IgD-negative memory B cell (primary cell): ENCODE results near the gene PIK3CA. TPM values are rescaled to one million over a fixed set of nuclear protein-coding genes. Genes with fewer than 3 reads are reported as not detected.

Experiments
- H3K27ac Mint-ChIP-seq, 3 donors: one replicate each; pipeline ENCODE4 v1.8.0; 2020 to 2022; ENCODE audit warnings: mild to moderate bottlenecking in 3 of 3, mixed read lengths in 3 of 3, moderate library complexity in 1 of 3
- H3K27me3 Mint-ChIP-seq: one replicate; pipeline ENCODE4 v1.8.0; 2021; ENCODE audit warnings: mixed read lengths
- H3K36me3 Mint-ChIP-seq: one replicate; pipeline ENCODE4 v1.8.0; 2020; ENCODE audit warnings: mild to moderate bottlenecking, mixed read lengths
- H3K4me1 Mint-ChIP-seq, 3 donors: one replicate each; pipeline ENCODE4 v1.8.0; 2020 to 2022; ENCODE audit warnings: mixed read lengths in 3 of 3, mild to moderate bottlenecking in 1 of 3
- H3K4me3 Mint-ChIP-seq, 4 donors: one replicate each; pipeline ENCODE4 v1.8.0; 2020 to 2022; ENCODE audit warnings: mild to moderate bottlenecking in 4 of 4, mixed read lengths in 4 of 4, moderate library complexity in 3 of 4
- H3K9me3 Mint-ChIP-seq, 3 donors: one replicate each; pipeline ENCODE4 v1.8.0; 2020 to 2021; ENCODE audit warnings: mixed read lengths in 3 of 3, mild to moderate bottlenecking in 1 of 3
- polyA plus RNA-seq: library from polyadenylated mRNA; unstranded; fragments of 300-500 nt; fragmentation: Illumina TruSeq; gene quantifications from one replicate; pipeline ENCODE4 v1.2.3, GENCODE V29; 2021

PIK3CA gene
- polyA plus RNA-seq, 1 donor from 2014 or later, result 11.7 TPM

GRCh38 chr3:179148616-179149405 lies 654 bp downstream of the PIK3CA start:
- H3K27me3 Mint-ChIP-seq, result peaks cover under 1% of the 10 kb centered on the region
- no peaks in the 10 kb centered on the region for H3K36me3 Mint-ChIP-seq
- H3K9me3 Mint-ChIP-seq, result no peaks in the 10 kb centered on the region
- H3K4me3 Mint-ChIP-seq, result peak overlapping the region; percentile 94 to 96 (median 96)
- H3K27ac Mint-ChIP-seq, result peak overlapping the region; percentile 97 to 98 (median 97)
- peaks cover 16 to 34% (median 25%) of the 10 kb centered on the region in 3 donors for H3K4me1 Mint-ChIP-seq

DNA sequence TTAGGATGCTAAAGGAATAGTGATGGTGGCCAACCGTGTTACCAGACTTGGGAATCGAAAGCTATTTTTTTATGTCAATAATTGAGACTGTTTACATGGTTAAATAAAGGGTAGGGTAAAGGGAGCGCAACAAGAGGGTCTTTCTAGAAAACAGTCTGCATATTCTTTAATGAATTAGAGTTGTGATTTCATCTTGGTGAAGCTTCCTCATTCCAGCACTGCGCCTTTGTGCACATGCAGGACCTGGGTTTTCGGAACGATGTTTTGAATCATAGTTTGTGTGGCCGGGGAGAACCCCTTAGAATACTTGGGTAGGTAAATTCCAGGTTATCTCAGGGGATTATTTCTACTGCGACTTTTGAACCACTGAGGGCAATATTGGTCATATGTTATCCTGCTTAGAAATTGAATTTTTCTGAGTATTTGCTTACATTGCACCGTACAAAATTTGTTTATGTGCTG lies 1.3 kb downstream of the PIK3CA start:
- H3K36me3 Mint-ChIP-seq, result no peaks in the 10 kb centered on the region
- H3K27me3 Mint-ChIP-seq, result no peaks in the 10 kb centered on the region
- H3K27ac Mint-ChIP-seq, result peak overlapping the region; percentile 97 to 98 (median 97)
- peak overlapping the region; percentile 94 to 96 (median 96) for H3K4me3 Mint-ChIP-seq
- H3K9me3 Mint-ChIP-seq, result no peaks in the 10 kb centered on the region
- H3K4me1 Mint-ChIP-seq, result peaks cover 16 to 34% (median 25%) of the 10 kb centered on the region in 3 donors

DNA sequence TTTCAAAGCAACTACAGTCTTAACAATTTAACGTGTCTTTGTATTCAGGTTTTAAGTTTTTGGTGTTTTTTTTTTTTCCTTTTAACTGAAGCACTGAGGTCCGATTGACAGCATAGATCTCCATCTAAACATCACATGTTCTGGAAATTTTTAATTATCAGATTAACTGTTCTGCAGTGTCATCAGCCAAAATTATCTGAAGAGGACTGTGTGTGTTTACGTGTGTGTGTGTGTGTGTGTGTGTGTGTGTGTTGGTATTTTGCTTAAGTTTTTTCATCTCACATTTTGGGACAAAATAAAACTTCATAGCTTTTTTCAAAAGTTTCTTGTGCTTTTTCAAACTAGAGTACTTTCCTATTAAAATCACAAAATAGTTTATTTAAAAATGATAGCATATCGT lies 1.8 kb downstream of the PIK3CA start:
- no peaks in the 10 kb centered on the region for H3K36me3 Mint-ChIP-seq
- H3K9me3 Mint-ChIP-seq, result no peaks in the 10 kb centered on the region
- H3K27ac Mint-ChIP-seq, result peak overlapping the region; percentile 97 to 98 (median 97)
- peaks cover 16 to 35% (median 25%) of the 10 kb centered on the region in 3 donors for H3K4me1 Mint-ChIP-seq
- H3K27me3 Mint-ChIP-seq, result no peaks in the 10 kb centered on the region
- H3K4me3 Mint-ChIP-seq, result peak overlapping the region; percentile 94 to 96 (median 96)

GRCh38 chr3:179150610-179151009 lies 2.5 kb downstream of the PIK3CA start:
- no peaks in the 10 kb centered on the region for H3K36me3 Mint-ChIP-seq
- no peaks in the 10 kb centered on the region for H3K9me3 Mint-ChIP-seq
- peak overlapping the region in 1 of 3 donors; percentile 12 for H3K27ac Mint-ChIP-seq
- peaks cover 17 to 35% (median 25%) of the 10 kb centered on the region in 3 donors for H3K4me1 Mint-ChIP-seq
- peak overlapping the region in 2 of 4 donors; percentile 51 to 59 for H3K4me3 Mint-ChIP-seq
- no peaks in the 10 kb centered on the region for H3K27me3 Mint-ChIP-seq

GRCh38 chr3:179151474-179151873 lies 3.3 kb downstream of the PIK3CA start:
- H3K36me3 Mint-ChIP-seq, result no peaks in the 10 kb centered on the region
- peak overlapping the region in 2 of 3 donors; percentile 12 to 81 for H3K27ac Mint-ChIP-seq
- no peaks in the 10 kb centered on the region for H3K27me3 Mint-ChIP-seq
- H3K9me3 Mint-ChIP-seq, result no peaks in the 10 kb centered on the region
- peak overlapping the region in 2 of 4 donors; percentile 14 to 64 for H3K4me3 Mint-ChIP-seq
- H3K4me1 Mint-ChIP-seq, result peaks cover 23 to 42% (median 33%) of the 10 kb centered on the region in 3 donors

GRCh38 chr3:179156170-179156569 lies 8.0 kb downstream of the PIK3CA start:
- peaks cover 30 to 56% (median 53%) of the 10 kb centered on the region in 3 donors for H3K4me1 Mint-ChIP-seq

GRCh38 chr3:179156775-179157174 lies 8.6 kb downstream of the PIK3CA start:
- H3K4me3 Mint-ChIP-seq, result no peak overlapping the region
- peaks cover 29 to 52% (median 51%) of the 10 kb centered on the region in 3 donors for H3K4me1 Mint-ChIP-seq
- no peaks in the 10 kb centered on the region for H3K36me3 Mint-ChIP-seq
- H3K27ac Mint-ChIP-seq, result no peak overlapping the region
- no peaks in the 10 kb centered on the region for H3K9me3 Mint-ChIP-seq
- no peaks in the 10 kb centered on the region for H3K27me3 Mint-ChIP-seq

More at GRCh38 chr3:179156170-179156569, 8.0 kb downstream of the PIK3CA start:
- Mint-ChIP-seq H3K36me3 (no peaks in the 10 kb centered on the region), H3K4me3 (no peak overlapping the region), H3K27ac (no peak overlapping the region), H3K9me3 (no peaks in the 10 kb centered on the region), H3K27me3 (no peaks in the 10 kb centered on the region)

GRCh38 chr3:179158336-179159039 lies 10.3 kb downstream of the PIK3CA start:
- Mint-ChIP-seq H3K27ac (no peak overlapping the region), H3K4me3 (no peak overlapping the region), H3K36me3 (no peaks in the 10 kb centered on the region), H3K4me1 (peaks cover 33 to 53% (median 51%) of the 10 kb centered on the region in 3 donors), H3K9me3 (no peaks in the 10 kb centered on the region), H3K27me3 (no peaks in the 10 kb centered on the region)

- Mint-ChIP-seq H3K27me3 (no peaks in the 10 kb centered on the region), H3K27ac (peak overlapping the region in 2 of 3 donors; percentile 35 to 87), H3K9me3 (no peaks in the 10 kb centered on the region), H3K4me1 (peaks cover 43 to 68% (median 64%) of the 10 kb centered on the region in 3 donors), H3K4me3 (peak overlapping the region in 2 of 4 donors; percentile 43 to 71), H3K36me3 (no peaks in the 10 kb centered on the region)
These were observed 15.3 kb downstream of the PIK3CA start for GRCh38 chr3:179163503-179163902.

DNA sequence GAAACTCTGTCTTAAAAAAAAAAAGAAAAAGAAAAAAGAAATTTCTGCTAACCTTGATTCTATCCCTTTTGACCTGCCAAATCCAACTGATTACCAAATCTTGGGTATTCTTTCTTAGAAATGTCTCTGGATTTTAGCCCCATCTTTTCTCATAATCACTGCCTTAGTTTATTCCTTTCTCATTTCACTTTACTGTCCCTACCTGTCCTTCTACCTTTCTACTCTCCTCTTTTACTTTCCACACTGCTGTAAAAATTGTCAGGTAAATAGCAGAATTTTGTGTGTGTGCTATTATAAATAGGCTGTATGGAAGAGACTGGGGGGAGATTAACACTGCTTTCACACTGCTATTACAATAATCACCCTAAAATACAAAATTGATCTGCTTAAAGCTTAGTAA lies 16.7 kb downstream of the PIK3CA start:
- H3K9me3 Mint-ChIP-seq, result no peaks in the 10 kb centered on the region
- H3K4me1 Mint-ChIP-seq, result peaks cover 46 to 62% (median 60%) of the 10 kb centered on the region in 3 donors
- H3K27me3 Mint-ChIP-seq, result no peaks in the 10 kb centered on the region
- peak overlapping the region in 1 of 4 donors; percentile 32 for H3K4me3 Mint-ChIP-seq
- no peak overlapping the region for H3K27ac Mint-ChIP-seq
- no peaks in the 10 kb centered on the region for H3K36me3 Mint-ChIP-seq

DNA sequence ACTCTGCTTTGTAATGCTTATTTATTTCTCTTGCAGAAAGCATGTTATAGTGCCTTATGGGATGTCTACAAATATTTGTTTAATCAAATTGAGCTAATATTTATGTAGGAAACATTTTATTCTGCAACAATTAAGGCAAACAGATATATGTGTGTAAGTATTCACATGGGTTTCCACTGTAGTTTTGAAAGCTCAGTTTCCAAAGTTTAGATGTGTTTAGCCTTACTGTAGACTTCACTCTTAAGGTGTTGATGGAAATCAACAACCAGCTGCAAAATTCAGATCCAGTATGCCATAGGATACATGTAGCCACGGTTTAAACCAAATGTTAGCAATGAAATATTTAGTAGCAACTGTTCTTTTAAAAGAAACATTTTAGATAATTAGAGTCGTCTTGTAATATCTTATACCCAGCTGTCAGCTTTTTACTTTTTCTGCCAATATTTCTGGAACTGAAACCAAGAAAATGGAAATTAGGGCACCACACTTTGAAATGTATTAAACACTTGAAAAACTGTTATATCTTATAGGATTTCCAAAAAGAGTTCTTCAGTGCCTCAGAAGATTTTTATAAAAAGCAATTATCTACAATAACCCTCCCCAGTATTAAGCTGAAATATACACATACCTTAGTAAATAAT lies 18.5 kb downstream of the PIK3CA start:
- H3K36me3 Mint-ChIP-seq, result no peaks in the 10 kb centered on the region
- peak overlapping the region in 2 of 4 donors; percentile 63 to 67 for H3K4me3 Mint-ChIP-seq
- H3K27me3 Mint-ChIP-seq, result no peaks in the 10 kb centered on the region
- peak overlapping the region in 1 of 3 donors; percentile 37 for H3K27ac Mint-ChIP-seq
- peaks cover 40 to 63% (median 58%) of the 10 kb centered on the region in 3 donors for H3K4me1 Mint-ChIP-seq
- H3K9me3 Mint-ChIP-seq, result peaks cover 0 to 1% (median 0%) of the 10 kb centered on the region in 3 donors

- H3K4me1 Mint-ChIP-seq, result peaks cover 29 to 58% (median 44%) of the 10 kb centered on the region in 3 donors
These were observed 20.8 kb downstream of the PIK3CA start for GRCh38 chr3:179168918-179169317.

DNA sequence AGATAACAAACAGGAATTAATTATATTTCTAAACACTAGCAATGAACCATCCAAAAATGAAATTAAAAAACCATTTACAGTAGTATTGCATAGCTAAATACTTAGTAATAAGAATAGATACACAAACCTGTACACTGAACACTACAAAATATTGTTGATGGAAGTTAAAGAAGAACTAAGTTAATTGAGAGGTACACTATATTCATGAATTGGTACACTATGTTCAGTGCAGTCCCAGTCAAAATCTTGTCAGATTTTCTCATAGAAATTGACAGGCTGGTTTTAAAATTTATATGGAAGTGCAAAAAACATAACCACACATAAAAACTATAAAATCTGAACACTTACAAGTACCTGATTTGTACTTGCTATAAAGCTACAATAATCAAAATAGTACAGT lies 24.4 kb downstream of the PIK3CA start:
- H3K4me3 Mint-ChIP-seq, result no peak overlapping the region
- peaks cover 5% of the 10 kb centered on the region for H3K36me3 Mint-ChIP-seq
- H3K4me1 Mint-ChIP-seq, result peaks cover 19 to 55% (median 39%) of the 10 kb centered on the region in 3 donors
- no peak overlapping the region for H3K27ac Mint-ChIP-seq
- H3K9me3 Mint-ChIP-seq, result peaks cover 0 to 1% (median 0%) of the 10 kb centered on the region in 3 donors
- no peaks in the 10 kb centered on the region for H3K27me3 Mint-ChIP-seq

More at GRCh38 chr3:179168918-179169317, 20.8 kb downstream of the PIK3CA start:
- Mint-ChIP-seq H3K9me3 (peaks cover 0 to 1% (median 0%) of the 10 kb centered on the region in 3 donors), H3K27me3 (no peaks in the 10 kb centered on the region), H3K4me3 (no peak overlapping the region), H3K27ac (no peak overlapping the region), H3K36me3 (no peaks in the 10 kb centered on the region)

DNA sequence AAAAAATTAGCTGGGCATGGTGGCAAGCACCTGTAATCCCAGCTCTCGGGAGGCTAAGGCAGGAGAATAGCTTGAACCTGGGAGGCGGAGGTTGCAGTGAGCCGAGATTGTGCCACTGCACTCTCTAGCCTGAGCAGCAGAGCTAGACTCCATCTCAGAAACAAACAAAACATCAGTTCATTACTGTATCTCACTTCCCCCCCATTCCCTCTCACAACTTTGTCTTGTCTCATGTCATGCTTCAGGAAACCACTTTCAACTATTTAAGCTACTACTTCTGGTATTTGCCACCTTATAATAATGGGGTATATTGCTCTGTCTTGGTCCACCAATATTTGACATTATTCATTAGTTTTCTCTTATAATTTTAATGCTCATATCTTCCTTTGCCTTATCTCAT lies 26.2 kb downstream of the PIK3CA start:
- H3K36me3 Mint-ChIP-seq, result peaks cover 5% of the 10 kb centered on the region
- peaks cover 0 to 1% (median 0%) of the 10 kb centered on the region in 3 donors for H3K9me3 Mint-ChIP-seq
- H3K4me3 Mint-ChIP-seq, result peak overlapping the region in 1 of 4 donors; percentile 9
- no peak overlapping the region for H3K27ac Mint-ChIP-seq
- peaks cover 11 to 45% (median 33%) of the 10 kb centered on the region in 3 donors for H3K4me1 Mint-ChIP-seq
- no peaks in the 10 kb centered on the region for H3K27me3 Mint-ChIP-seq
